Measurements from ENCODE around the gene CNTN1.

GRCh38 chr12:40833818-40834217 is 141.6 kb downstream of the CNTN1 start:
- TF ChIP-seq CTCF (IDR thresholded peaks at IDR 0.05) (no peak), POLR2A (IDR thresholded peaks at IDR 0.05) (no peak)
